Activated naive CD4-positive, alpha-beta T cell treated with anti-CD3 and anti-CD28 coated beads for 36 hours (primary cell): ENCODE results near the gene TNS1. TPM values are rescaled to one million over a fixed set of nuclear protein-coding genes. Genes with fewer than 3 reads are reported as not detected.

Source experiments
- CTCF ChIA-PET: fragments of 350-600 bp; sonication (Branson Sonifier 250); formaldehyde crosslinking; loops from one replicate; lab custom pipeline; 2021; ENCODE audit warnings: antibody characterized with exemption; lab: Charles Lee
- DNase-seq: peaks from one replicate; pipeline ENCODE4 v3.0.0-alpha.2; 2020
- H3K27ac Mint-ChIP-seq: one replicate; pipeline ENCODE4 v1.8.0; 2021; ENCODE audit warnings: mild to moderate bottlenecking, mixed read lengths
- H3K27me3 Mint-ChIP-seq: one replicate; pipeline ENCODE4 v1.8.0; 2021; ENCODE audit warnings: low read depth, mixed read lengths
- H3K36me3 Mint-ChIP-seq: one replicate; pipeline ENCODE4 v1.8.0; 2021; ENCODE audit warnings: low read depth, mixed read lengths
- H3K4me1 Mint-ChIP-seq: one replicate; pipeline ENCODE4 v1.8.0; 2021; ENCODE audit warnings: low read depth, mixed read lengths
- H3K4me3 Mint-ChIP-seq: one replicate; pipeline ENCODE4 v1.8.0; 2021; ENCODE audit warnings: mild to moderate bottlenecking, moderate library complexity, mixed read lengths
- H3K9me3 Mint-ChIP-seq: one replicate; pipeline ENCODE4 v1.8.0; 2021; ENCODE audit warnings: mixed read lengths
- intact Hi-C: fragments of 100-400 bp; cut with micrococcal nuclease; formaldehyde crosslinking; loops from one replicate; pipeline ENCODE4 v1.15.1; 2023
- total RNA-seq, 2 experiments: library from RNA; stranded (reverse); gene quantifications; one replicate each; pipeline ENCODE4 v1.2.3, GENCODE V29; 2021

TNS1 gene
- total RNA-seq, 2 experiments from 2014 or later, result 0.40 to 0.74 TPM

DNA sequence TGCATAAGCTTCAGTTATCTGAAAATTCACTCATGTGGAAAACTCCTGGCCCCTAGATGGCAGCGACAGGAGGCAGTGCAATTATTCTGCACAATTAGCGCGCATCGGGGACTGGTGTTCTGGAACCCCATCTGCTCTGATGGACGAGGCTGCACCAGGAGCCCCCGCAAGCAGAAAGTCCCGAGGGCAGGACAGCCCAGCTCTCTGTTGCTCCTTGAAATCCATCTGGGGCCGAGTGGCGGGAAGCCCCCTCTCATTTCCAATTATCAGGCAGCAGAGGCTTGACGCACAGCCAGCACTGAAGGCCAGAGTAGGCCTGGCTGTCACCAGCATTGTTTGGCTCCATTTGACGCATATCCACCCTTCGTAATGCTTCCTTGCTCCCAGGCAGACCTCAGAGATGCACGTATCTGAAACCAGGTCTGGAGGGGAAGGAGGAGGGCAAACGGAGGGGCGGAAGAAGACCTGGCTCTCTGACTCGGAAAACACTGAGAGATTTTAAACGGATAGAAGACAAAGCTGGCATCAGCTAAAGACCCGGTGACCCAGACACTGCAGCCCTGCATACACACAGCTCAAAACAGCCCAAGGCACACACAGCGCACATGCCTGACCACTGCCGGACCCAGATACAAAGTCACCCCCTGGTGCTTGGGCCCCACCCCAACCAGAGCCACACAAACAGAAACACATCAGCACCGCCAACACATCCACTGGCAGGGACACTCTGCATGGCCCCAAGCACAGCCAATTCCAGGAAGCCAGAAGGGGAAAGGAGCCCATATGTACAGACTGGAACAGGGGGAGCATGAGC, 69.8 kb downstream of the TNS1 start:
- Mint-ChIP-seq H3K27ac (no peak overlapping the region), H3K36me3 (no peaks in the 10 kb centered on the region), H3K27me3 (no peaks in the 10 kb centered on the region), H3K4me1 (no peaks in the 10 kb centered on the region), H3K4me3 (no peak overlapping the region), H3K9me3 (no peaks in the 10 kb centered on the region)
- no peak for DNase-seq
- intact Hi-C loops, result no loop called here
- CTCF ChIA-PET, result no interaction called here

DNA sequence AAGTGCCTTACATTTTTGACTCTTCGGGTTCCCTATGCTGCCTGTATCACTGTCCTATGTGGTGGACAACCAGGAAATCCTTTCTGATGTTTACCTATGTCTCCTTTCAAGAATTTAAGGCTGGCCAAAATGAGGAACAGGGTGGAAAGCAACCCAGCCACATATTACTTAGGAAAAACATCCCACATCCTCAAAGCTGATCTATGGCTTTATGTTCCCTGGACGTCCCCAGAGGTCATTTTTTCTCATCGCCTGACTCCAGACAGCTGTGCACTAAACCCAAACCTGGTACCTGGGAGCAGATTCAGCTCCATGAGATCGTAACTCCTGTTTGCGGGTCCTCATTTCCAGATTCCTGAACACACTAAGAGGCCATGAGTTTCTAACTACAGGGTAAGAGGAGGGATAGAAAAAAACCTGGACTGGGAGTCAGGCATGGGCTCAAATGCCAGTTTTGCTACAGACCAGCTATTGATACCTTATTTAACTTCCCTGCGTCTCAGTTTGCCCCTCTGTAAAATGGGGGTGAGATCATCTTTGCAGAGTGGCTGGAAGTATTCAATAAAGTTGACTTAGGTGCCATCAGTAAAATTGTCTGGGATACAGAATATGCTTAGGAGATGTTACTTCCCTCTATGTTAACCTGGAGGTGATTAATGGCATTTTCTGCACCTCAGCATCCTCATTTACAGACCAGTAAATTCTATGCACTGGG, 70.8 kb downstream of the TNS1 start:
- no peak overlapping the region for H3K4me3 Mint-ChIP-seq
- H3K9me3 Mint-ChIP-seq, result no peaks in the 10 kb centered on the region
- CTCF ChIA-PET, result no interaction called here
- DNase-seq, result no peak
- no peaks in the 10 kb centered on the region for H3K36me3 Mint-ChIP-seq
- H3K27me3 Mint-ChIP-seq, result no peaks in the 10 kb centered on the region
- H3K27ac Mint-ChIP-seq, result no peak overlapping the region
- no peaks in the 10 kb centered on the region for H3K4me1 Mint-ChIP-seq
- intact Hi-C loops, result no loop called here

DNA sequence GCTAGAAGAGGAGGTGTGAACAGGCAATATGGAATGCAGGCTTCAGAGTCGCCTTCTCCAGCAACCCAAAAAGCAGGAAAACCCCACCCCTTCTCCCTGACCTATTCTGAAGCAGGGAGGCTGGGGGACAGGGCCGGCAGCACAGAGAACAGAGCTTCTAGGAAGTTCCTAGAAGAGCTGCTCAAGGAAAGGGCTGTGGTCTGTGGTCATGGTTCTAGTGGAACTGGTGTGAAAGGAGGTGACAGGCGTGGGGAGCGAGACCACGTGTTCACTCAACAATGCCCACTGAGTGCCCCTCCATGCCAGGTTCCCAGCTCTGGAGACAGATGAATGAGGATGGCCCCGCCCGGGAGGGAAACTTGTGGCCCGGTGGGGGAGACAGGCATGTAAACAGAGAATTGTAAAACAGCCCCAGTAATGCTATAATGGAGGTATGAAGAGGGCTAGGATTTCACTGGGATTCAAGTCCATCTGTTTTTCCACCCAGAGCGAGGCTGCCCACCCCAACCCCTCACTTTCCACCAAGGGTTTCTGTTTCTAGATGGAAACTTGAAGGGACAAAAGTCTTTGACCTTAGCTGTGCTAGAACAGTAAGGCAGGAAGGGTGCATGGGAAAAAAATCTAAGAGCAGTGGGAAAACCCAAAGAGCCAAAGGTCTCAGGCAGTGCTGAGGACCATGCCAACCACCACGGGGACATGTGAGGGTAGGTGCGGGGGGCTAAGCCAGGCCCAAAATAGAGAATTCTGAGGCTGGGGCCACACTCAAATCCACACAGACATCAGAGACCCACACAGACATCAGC, 71.8 kb downstream of the TNS1 start:
- intact Hi-C loops, result no loop called here
- no peak for DNase-seq
- Mint-ChIP-seq H3K36me3 (no peaks in the 10 kb centered on the region), H3K27ac (no peak overlapping the region), H3K9me3 (no peaks in the 10 kb centered on the region), H3K4me3 (no peak overlapping the region), H3K27me3 (no peaks in the 10 kb centered on the region), H3K4me1 (no peaks in the 10 kb centered on the region)
- CTCF ChIA-PET, result interaction anchor here (1.5 kb wide), 1 partner anchor 46 kb away, joined by 4 read pairs; no protein-coding TSS in a partner anchor

DNA sequence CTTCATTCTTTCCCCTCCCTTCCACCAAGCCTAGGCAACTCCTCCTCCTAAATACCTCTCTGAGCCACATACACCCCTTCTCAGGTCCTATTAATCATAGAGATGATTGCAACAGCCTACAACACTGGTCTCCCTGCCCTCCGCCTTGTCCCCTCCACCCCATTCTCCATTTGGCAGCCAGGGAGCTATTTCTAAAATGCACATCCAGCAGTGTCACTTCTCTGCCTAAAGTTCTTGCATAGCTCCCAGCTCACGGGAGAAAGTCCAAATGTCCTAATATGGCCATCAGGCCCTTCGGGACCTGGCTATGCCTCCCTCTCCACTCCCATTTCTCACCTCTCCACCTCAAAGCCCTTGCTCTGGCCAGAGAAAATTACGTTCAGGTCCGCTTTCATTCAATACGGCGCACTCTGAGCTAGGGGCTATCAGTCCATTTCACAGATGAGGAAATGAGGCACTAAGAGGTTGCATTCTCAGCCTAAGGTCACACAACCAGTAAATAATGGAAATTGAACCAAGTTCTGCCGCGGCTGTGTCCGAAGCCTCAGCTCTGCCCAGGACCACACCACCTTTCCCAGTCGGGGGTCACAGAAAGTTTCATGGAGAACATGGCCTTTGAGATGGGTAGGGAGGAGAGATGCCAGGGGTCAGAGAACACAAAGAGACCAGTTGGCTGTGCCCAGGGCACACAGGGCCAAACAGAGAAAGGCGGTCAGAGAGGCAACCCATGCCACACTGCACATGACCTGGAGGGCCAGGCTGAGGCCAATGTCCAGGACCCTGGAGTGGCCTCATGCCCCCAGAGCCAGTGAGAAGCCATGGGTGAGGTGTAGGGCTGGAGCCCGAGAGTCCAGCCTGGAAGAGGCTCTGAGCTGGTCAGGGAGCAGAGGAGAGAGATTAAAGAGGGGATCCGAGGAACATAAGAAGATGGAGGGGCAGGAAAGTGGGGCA, 72.8 kb downstream of the TNS1 start:
- Mint-ChIP-seq H3K9me3 (no peaks in the 10 kb centered on the region), H3K27ac (no peak overlapping the region), H3K4me3 (no peak overlapping the region), H3K4me1 (no peaks in the 10 kb centered on the region), H3K27me3 (no peaks in the 10 kb centered on the region), H3K36me3 (no peaks in the 10 kb centered on the region)
- CTCF ChIA-PET, result interaction anchor here (1.5 kb wide), 1 partner anchor 45 kb away, joined by 4 read pairs; no protein-coding TSS in a partner anchor
- DNase-seq, result no peak
- intact Hi-C loops, result no loop called here

DNA sequence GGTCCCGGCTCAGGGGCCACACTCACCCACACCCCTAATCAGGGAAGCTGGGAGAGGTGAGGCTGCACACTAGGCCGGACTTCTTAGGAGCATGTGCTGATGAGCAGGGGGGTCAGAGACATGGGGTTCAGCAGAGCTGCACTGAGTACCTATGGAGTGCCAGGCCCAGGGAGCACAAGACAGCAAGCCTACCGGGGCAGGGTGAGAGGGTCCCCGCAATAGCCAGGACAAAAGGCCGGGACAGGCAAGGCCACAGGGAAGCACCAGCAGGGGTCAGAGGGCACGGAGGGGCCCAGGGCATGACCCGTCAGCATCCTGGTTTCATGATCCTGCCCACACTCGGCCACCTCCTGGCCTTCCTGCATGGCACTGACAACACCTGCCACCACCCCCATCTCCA, 73.5 kb downstream of the TNS1 start:
- H3K36me3 Mint-ChIP-seq, result no peaks in the 10 kb centered on the region
- no peaks in the 10 kb centered on the region for H3K27me3 Mint-ChIP-seq
- no peak overlapping the region for H3K27ac Mint-ChIP-seq
- H3K4me3 Mint-ChIP-seq, result no peak overlapping the region
- CTCF ChIA-PET, result no interaction called here
- intact Hi-C loops, result no loop called here
- H3K4me1 Mint-ChIP-seq, result no peaks in the 10 kb centered on the region
- no peak for DNase-seq
- no peaks in the 10 kb centered on the region for H3K9me3 Mint-ChIP-seq

DNA sequence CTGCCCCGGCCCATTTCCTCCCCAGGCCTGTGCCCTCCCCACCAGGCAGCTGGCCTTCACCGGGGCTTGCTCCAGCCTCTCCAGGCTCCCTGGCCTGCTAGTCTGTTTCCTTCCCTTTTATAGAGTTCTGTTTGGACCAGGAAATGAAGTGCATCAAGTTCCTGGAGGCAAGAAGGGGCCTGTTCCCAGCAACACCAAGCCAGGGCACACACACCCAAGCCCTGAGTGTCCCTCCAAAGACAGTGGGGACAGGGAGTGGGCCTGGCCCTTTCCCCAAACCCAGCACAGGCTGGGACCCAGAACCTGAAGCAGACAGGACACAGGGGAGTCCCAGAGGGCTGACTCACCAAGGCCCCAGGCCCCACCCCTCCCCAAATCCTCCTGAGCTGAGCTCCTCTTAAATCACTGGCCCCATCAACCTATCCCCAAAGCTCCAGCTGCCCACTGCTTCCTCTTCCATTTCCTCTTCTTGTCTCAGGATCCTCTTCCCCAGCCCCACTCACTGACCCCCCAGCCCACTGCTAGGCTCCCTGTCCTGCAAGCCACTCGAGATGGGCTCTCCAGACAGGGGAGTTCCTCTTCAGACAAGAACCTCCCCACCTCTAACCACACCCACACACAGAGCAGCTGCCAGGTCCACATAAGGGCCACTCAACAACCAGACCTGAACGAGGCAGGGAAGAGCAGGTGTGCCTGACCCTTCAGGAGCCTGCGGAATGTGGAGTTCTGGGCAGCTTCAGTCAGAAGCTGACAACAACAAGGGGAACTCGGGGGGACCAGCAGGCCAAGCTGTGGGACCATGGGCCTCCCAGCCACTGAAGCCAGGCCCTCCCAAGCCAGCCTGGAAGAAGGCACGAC, 74.2 kb downstream of the TNS1 start:
- H3K9me3 Mint-ChIP-seq, result no peaks in the 10 kb centered on the region
- H3K27ac Mint-ChIP-seq, result no peak overlapping the region
- CTCF ChIA-PET, result no interaction called here
- DNase-seq, result no peak
- no peaks in the 10 kb centered on the region for H3K27me3 Mint-ChIP-seq
- H3K4me1 Mint-ChIP-seq, result no peaks in the 10 kb centered on the region
- H3K36me3 Mint-ChIP-seq, result no peaks in the 10 kb centered on the region
- intact Hi-C loops, result no loop called here
- H3K4me3 Mint-ChIP-seq, result no peak overlapping the region

DNA sequence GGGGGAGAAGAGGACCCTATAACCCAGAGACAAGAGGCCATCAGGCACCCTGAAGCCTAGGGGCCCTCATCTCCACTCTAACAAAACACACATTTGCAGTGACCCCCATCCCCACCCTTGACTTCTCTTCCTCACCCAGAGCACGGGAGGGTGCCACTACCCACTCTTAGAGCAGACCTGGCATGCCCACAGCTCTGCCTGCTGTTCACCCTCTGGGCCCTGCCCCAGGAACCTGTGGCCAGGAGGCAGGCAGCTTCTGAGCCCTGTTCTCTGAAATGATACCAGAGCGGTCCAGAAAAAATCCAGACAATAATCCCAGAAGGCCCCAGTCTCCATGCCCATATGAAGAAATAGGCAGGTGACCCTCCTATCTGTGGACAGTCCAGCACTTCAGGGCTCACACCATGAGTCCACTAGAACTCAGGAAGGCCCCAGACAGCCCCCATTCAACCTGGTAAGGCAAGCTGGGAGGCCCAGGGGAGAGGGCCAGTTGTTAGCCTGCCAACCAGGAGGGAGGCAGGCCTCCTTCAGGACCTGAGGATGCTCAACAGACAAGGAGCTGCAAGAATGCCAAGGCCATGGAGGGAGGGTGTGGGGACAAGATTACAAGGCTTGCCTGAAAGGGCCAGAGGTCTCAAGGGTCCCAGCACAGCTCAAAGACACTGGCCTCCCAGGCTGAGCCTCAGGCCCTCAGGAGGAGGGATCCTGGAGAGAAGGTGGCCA, 75.0 kb downstream of the TNS1 start:
- CTCF ChIA-PET, result no interaction called here
- no peaks in the 10 kb centered on the region for H3K36me3 Mint-ChIP-seq
- no peak overlapping the region for H3K4me3 Mint-ChIP-seq

DNA sequence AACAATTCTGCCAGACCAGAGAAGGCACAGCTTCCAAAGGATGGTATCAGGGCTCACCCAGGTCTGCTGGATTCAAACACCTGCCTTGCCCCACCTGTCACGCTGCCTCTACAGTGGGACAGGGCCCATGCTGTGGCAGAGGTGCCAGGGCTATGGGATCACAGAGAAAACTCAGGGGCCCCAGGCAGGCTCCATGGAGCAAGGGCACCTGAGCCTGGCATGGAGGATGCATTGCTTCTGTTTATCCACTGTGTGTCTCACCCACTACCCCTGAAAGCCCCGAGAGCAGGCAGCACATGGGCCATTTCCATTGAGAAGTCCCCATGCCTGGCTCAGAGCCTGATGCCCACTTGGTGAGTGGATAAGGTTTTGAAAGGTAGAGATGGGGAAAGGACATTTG, 76.0 kb downstream of the TNS1 start:
- no peak overlapping the region for H3K4me3 Mint-ChIP-seq
- intact Hi-C loops, result no loop called here
- CTCF ChIA-PET, result interaction anchor here (0.6 kb wide), 1 partner anchor 111 kb away, joined by 6 read pairs; no protein-coding TSS in a partner anchor

More for the DNA sequence above, 75.0 kb downstream of the TNS1 start:
- Mint-ChIP-seq H3K27me3 (no peaks in the 10 kb centered on the region), H3K9me3 (no peaks in the 10 kb centered on the region), H3K27ac (no peak overlapping the region), H3K4me1 (no peaks in the 10 kb centered on the region)
- no peak for DNase-seq
- intact Hi-C loops, result no loop called here

DNA sequence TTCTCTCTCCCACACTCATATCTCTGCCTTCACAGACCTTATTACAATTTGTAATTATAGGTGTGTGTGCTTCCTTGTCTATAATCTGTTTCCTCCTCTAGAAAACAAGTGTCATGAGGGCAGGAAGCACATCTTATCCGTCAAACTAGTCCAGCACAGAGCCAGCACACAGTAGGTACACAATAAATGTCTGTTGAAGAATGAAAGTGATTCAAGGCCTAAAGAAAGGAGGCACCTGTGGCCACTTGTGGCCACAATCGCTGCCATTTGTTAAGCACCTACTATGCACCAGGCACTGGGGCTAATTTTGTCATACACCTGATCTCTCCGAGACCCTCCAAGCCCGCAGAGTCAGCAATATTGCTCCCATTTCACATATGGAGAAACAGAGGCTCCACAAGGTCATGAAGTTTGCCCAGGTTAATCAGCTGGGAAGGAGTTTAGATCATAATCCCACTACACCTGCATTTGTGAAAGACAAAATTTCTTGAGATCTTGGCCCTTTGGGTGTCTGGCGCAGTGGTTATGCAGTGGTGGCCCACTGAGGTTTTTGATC, 78.4 kb downstream of the TNS1 start:
- CTCF ChIA-PET, result no interaction called here
- intact Hi-C loops, result no loop called here
- Mint-ChIP-seq H3K4me1 (no peaks in the 10 kb centered on the region), H3K36me3 (no peaks in the 10 kb centered on the region), H3K4me3 (no peak overlapping the region), H3K27ac (no peak overlapping the region), H3K9me3 (no peaks in the 10 kb centered on the region), H3K27me3 (no peaks in the 10 kb centered on the region)
- no peak for DNase-seq

More for the DNA sequence above, 76.0 kb downstream of the TNS1 start:
- DNase-seq, result no peak
- Mint-ChIP-seq H3K4me1 (no peaks in the 10 kb centered on the region), H3K36me3 (no peaks in the 10 kb centered on the region), H3K9me3 (no peaks in the 10 kb centered on the region), H3K27me3 (no peaks in the 10 kb centered on the region), H3K27ac (no peak overlapping the region)

DNA sequence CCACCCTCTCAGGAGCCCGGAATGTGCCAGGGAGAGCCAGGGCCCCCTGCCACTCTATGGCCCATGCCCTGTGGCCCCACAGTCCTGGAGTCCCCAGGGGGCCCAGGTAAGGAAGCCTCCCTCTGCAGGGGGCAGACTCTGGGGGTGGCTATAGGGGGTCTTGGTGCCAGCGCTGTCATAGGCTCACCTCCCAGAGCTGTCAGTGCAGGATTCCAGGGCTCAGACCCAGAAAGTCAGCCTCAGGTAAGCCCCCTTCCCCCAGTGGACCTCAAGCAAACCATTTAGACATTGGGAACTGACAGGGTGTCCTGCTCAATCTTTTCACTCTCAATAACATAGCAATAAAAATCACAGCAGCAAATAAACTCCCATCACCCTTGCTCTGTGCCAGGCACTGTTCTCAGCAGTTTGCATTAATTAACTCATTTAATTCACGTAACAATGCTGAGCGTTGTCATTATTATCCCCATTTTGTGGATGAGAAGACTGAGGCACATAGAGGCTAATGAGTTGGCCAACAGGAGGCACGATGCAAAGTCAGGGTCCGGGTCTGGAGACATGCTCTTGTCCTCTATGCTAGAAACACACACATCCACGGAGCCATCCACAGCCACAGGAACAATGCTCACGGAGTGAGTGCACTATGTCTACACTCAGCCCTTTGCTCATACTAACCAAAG, 79.6 kb downstream of the TNS1 start:
- no peaks in the 10 kb centered on the region for H3K27me3 Mint-ChIP-seq
- CTCF ChIA-PET, result interaction anchor here (1.0 kb wide), 1 partner anchor 36 kb away, joined by 3 read pairs; no protein-coding TSS in a partner anchor
- intact Hi-C loops, result no loop called here
- no peaks in the 10 kb centered on the region for H3K36me3 Mint-ChIP-seq
- H3K4me3 Mint-ChIP-seq, result no peak overlapping the region
- no peaks in the 10 kb centered on the region for H3K9me3 Mint-ChIP-seq
- no peak overlapping the region for H3K27ac Mint-ChIP-seq
- DNase-seq, result no peak
- no peaks in the 10 kb centered on the region for H3K4me1 Mint-ChIP-seq
